ENCODE data around the gene OR10Z1. TPM values are rescaled to one million over a fixed set of nuclear protein-coding genes. Genes with fewer than 3 reads are reported as not detected.

Gene OR10Z1
- total and polyA plus RNA-seq, 9 of the 15 experiments (the other 6 are each of a cell fraction or from before 2014, with no cell fraction given): 0.01 to 0.94 (median 0.35) TPM; not detected in 5

GRCh38 chr1:158646465-158646864 lies 41.4 kb downstream of the OR10Z1 start:
- Histone ChIP-seq H4K20me1 (replicated peaks; ENCODE audit: control insufficient read depth, insufficient read depth, low read length) (no peaks in the 10 kb centered on the region), H2AFZ (ENCODE audit: low read depth, low read length) (no peak overlapping the region), H3K4me1 (replicated peaks in 1 of 2; ENCODE audit: control insufficient read depth in 2 of 2, insufficient read depth in 2 of 2, low read length in 2 of 2) (no peaks in the 10 kb centered on the region), H3K4me2 (ENCODE audit: insufficient read depth, low read length) (no peak overlapping the region), H3K36me3 (ENCODE audit: control insufficient read depth, insufficient read depth, low read length) (peaks cover 89% of the 10 kb centered on the region), H3K9ac (ENCODE audit: insufficient read depth in 1 of 2, low read depth in 2 of 2, low read length in 2 of 2) (no peak overlapping the region), H3K4me3 (no peak overlapping the region), H3K9me3 (replicated peaks; ENCODE audit: control insufficient read depth, insufficient read depth, low read depth, low read length) (no peaks in the 10 kb centered on the region), H3K27me3 (ENCODE audit: control insufficient read depth in 2 of 2, insufficient read depth in 2 of 2, low read length in 2 of 2) (no peaks in the 10 kb centered on the region), H3K79me2 (ENCODE audit: control insufficient read depth, insufficient read depth, low read length) (no peaks in the 10 kb centered on the region), H3K27ac (ENCODE audit: extremely low read depth, low read depth, low read length) (no peak overlapping the region), H3K9me1 (ENCODE audit: control insufficient read depth, insufficient read depth, low read length) (no peaks in the 10 kb centered on the region)
- ATAC-seq: no peak
- FAIRE-seq: no peak
- in situ Hi-C loops (cut with MboI) (no loop called here), intact Hi-C loops (cut with micrococcal nuclease) (no loop called here)
- BruUV-seq (replicated peaks): no TSS peak
- 100% methylated on average over 1 of the region's 1 CpG for WGBS (ENCODE audit: insufficient coverage, low coverage, missing lambda C conversion rate)
- CTCF ChIA-PET (ENCODE audit: low intra/inter-chr PET ratio): no interaction called here
- POLR2A ChIA-PET: interaction anchor here (0.6 to 1.5 kb wide), 5 partner anchors 10 to 687 kb away, joined by 3 to 4 read pairs (median 3); partner anchors contain the start of gene OR6K6
- no peak for DNase-seq (ENCODE audit: extremely low read depth in 1 of 4, low spot score in 3 of 4)
- TF ChIP-seq MAFF (IDR thresholded peaks at IDR 0.05; ENCODE audit: low read length): no peak
- no peak for TF ChIP-seq MCM5 (IDR thresholded peaks at IDR 0.05; ENCODE audit: low read depth)
- no peak for TF ChIP-seq ZNF764 (CRISPR knock-in tag; IDR thresholded peaks at IDR 0.05; ENCODE audit: low read depth)
- TF ChIP-seq CEBPZ (IDR thresholded peaks at IDR 0.05; ENCODE audit: borderline replicate concordance, low read depth, low read length): no peak
- no peak for TF ChIP-seq HOMEZ (CRISPR knock-in tag; IDR thresholded peaks at IDR 0.05)
- TF ChIP-seq CTCFL (IDR thresholded peaks at IDR 0.05; ENCODE audit: borderline replicate concordance, insufficient read depth, low read depth, low read length, poor library complexity, severe bottlenecking): no peak
- no peak for TF ChIP-seq KLF1 (tag; IDR thresholded peaks at IDR 0.05)
- no peak for TF ChIP-seq ARHGAP35 (IDR thresholded peaks at IDR 0.05; ENCODE audit: partially characterized antibody)
- no peak for TF ChIP-seq KDM4B (IDR thresholded peaks at IDR 0.05; ENCODE audit: borderline replicate concordance in 2 of 2, low read depth in 1 of 2)
- TF ChIP-seq ZBTB5 (IDR thresholded peaks at IDR 0.05): no peak

Data from K562 (cell line).